HL-60 (cell line): ENCODE results near the gene BRAF.

Experiments
- DNase-seq, 2 experiments: peaks; one replicate each; pipeline ENCODE4 v3.0.0-alpha.2; 2010 to 2020; ENCODE audit warnings: low read depth in 1 of 2, low spot score in 1 of 2
- H3K27ac ChIP-seq: fragments of 250-450 bp; sonication (Bioruptor Pico); replicated peaks from 2 replicates; pipeline ENCODE4 v1.5.1; 2020; ENCODE audit warnings: mild to moderate bottlenecking, moderate library complexity
- H3K27me3 ChIP-seq: fragments of 250-450 bp; sonication (Bioruptor Pico); 2 replicates; pipeline ENCODE4 v1.5.1; 2021; ENCODE audit warnings: mild to moderate bottlenecking, moderate library complexity; ENCODE audit not compliant: insufficient read depth, poor library complexity, severe bottlenecking
- H3K4me3 ChIP-seq: replicated peaks from 2 replicates; pipeline ENCODE4 v1.5.1; 2011; ENCODE audit warnings: mild to moderate bottlenecking, control low read depth, low read length; ENCODE audit not compliant: insufficient read depth
- CTCF ChIP-seq: IDR thresholded peaks from one replicate; pipeline ENCODE4 v1.5.1; 2011; ENCODE audit warnings: low read length, control low read depth, inconsistent platforms; ENCODE audit not compliant: insufficient read depth
- GABPA ChIP-seq: IDR thresholded peaks from 2 replicates; pipeline ENCODE4 v1.6.1; 2012; ENCODE audit warnings: low read depth
- POLR2AphosphoS5 ChIP-seq: IDR thresholded peaks from 2 replicates; pipeline ENCODE4 v1.6.1; 2012; ENCODE audit warnings: low read depth
- REST ChIP-seq: IDR thresholded peaks from 2 replicates; pipeline ENCODE4 v1.6.1; 2012; ENCODE audit warnings: low read depth; ENCODE audit not compliant: insufficient replicate concordance
- SPI1 ChIP-seq: IDR thresholded peaks from 2 replicates; pipeline ENCODE4 v1.6.1; 2012; ENCODE audit warnings: low read depth, mild to moderate bottlenecking, borderline replicate concordance

BRAF gene

GRCh38 chr7:140679186-140679585 lies 245.5 kb downstream of the BRAF start:
- Histone ChIP-seq H3K27ac (no peak overlapping the region), H3K27me3 (no peaks in the 10 kb centered on the region), H3K4me3 (no peak overlapping the region)
- no peak for DNase-seq
- TF ChIP-seq POLR2AphosphoS5, result no peak
- no peak for TF ChIP-seq CTCF
- TF ChIP-seq GABPA, result no peak
- no peak for TF ChIP-seq SPI1
- TF ChIP-seq REST, result no peak

DNA sequence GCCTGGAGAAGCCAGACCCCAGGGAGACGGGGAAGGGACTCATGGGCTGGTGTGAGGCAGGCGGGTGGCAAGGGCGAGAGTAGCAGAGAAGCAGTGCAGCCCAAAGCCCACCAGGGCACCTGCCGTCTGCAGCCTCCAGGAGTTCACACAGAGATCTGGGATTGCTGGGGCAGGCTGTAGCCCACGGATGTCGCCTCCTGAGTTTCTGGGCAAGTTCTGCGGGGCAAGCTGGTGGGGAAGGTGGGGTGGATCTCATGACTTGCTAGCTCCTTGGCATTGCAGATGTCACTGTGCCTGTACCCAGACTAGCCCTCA lies 246.0 kb downstream of the BRAF start:
- no peak overlapping the region for H3K4me3 ChIP-seq
- TF ChIP-seq CTCF, result no peak
- TF ChIP-seq REST, result no peak
- TF ChIP-seq SPI1, result no peak
- no peak for TF ChIP-seq GABPA
- no peak for TF ChIP-seq POLR2AphosphoS5
- H3K27me3 ChIP-seq, result no peaks in the 10 kb centered on the region
- no peak overlapping the region for H3K27ac ChIP-seq
- DNase-seq, result no peak

GRCh38 chr7:140678081-140678815 lies 246.5 kb downstream of the BRAF start:
- no peak for TF ChIP-seq POLR2AphosphoS5
- no peak for TF ChIP-seq CTCF
- no peak for TF ChIP-seq SPI1
- TF ChIP-seq REST, result no peak
- TF ChIP-seq GABPA, result no peak
- Histone ChIP-seq H3K4me3 (no peak overlapping the region), H3K27ac (no peak overlapping the region), H3K27me3 (no peaks in the 10 kb centered on the region)
- no peak for DNase-seq
